ENCODE data around the gene DDX17.

The DDX17 gene

DNA sequence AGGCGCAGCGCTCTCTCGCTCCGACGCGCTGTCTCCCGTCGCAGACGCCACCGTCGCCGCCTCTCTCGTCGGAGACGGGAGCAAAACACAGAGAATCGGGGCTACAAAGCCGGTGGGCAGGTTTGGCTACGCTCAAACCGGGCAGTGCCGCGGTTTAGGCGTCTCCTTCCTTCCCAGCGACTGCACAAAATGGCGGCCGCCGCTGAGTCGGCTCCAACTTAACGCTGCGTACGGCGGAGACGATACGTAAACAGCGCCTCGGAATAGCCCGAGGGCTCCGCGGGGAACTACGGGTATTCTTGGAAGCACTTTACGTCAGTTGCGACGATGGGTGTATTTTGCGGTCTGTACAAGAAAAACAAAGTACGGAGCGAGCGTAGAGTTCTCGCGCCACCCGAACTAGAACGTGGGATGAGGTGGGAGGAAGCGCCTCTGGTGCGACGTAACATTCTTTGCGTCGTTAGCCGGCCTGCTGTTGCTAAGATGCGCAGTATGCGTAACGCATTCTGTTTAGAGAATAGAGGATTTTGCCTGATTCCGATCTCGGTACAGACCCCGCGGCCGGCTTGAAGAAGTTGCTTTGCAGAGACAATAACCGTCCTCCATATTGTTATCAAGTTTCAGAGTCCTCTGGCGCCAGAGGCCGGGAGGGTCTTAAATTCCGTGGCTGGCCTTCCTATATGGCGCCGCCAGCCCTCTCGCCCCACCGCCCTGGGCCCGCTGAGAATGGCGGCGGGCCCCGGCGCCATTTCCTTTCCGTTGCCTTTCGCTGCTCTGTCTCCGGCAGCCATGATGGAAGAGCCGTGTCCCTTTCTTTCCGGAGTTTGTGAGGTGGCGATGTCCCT, at the start of gene DDX17:
Gene DDX17 (minus strand): TSS at position 194 of the 845 bp plus-strand sequence.
- H3K27ac ChIP-seq = peak within 1 kb of the TSS; percentile 100
- TF ChIP-seq, protein P1, sequence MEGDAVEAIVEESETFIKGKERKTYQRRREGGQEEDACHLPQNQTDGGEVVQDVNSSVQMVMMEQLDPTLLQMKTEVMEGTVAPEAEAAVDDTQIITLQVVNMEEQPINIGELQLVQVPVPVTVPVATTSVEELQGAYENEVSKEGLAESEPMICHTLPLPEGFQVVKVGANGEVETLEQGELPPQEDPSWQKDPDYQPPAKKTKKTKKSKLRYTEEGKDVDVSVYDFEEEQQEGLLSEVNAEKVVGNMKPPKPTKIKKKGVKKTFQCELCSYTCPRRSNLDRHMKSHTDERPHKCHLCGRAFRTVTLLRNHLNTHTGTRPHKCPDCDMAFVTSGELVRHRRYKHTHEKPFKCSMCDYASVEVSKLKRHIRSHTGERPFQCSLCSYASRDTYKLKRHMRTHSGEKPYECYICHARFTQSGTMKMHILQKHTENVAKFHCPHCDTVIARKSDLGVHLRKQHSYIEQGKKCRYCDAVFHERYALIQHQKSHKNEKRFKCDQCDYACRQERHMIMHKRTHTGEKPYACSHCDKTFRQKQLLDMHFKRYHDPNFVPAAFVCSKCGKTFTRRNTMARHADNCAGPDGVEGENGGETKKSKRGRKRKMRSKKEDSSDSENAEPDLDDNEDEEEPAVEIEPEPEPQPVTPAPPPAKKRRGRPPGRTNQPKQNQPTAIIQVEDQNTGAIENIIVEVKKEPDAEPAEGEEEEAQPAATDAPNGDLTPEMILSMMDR (conservative IDR thresholded peaks at IDR 0.05) = no peak
- no peak for TF ChIP-seq ZFX (IDR thresholded peaks at IDR 0.05)

DNA sequence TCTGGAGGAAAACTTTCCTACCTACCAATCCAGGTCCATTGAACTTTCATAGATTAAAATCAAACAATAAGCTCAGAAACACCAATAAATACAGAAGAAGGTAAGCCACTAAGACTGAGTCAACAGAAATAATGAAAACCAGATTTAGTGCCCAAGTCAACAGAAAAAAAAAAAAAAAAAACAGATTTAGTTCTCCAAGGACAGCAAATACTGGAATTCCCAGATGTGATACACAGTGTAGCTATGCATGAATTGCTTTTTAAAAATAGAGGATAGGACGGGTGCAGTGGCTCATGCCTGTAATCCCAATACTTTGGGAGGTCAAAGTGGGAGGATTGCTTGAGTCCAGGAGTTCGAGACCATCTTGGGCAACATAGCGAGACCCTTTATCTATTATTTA, 48.2 kb upstream of the DDX17 start:
- TF ChIP-seq, protein P1 (conservative IDR thresholded peaks at IDR 0.05) = no peak
- TF ChIP-seq ZFX (IDR thresholded peaks at IDR 0.05) = no peak
- H3K27ac ChIP-seq = no peak overlapping the region

DNA sequence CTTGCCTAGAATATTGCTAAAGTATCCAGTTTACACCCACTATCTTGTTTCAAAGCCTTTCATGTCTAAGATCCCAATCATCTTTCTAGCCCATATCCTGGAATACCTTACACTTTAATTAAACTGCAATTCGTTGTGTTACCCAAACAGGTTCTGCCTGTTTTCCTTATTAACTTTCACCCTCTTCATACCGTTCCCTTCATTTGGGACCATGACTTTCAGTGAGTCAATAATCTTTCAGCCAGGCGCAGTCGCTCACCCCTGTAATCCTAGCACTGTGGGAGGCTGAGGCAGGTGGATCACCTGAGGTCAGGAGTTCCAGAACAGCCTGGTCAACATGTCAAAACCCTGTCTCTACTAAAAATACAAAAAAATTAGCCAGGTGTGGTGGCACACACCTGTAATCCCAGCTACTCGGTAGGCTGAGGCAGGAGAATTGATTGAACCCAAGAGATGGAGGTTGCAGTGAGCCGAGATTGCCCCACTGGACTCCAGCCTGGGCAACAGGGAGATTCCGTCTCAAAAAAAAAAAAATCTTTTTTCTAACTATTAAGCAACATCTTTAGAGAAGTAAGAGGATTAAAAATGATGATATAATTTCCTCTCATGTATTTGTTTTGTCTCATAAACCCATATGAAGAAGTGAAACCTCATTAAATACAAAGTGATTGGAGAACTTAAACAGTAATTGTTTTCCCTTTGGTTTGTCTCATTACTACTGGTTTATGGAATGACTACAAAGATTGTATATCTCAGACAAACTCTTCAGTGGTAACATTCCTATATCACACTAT, 43.2 kb upstream of the DDX17 start:
- TF ChIP-seq, protein P1 (conservative IDR thresholded peaks at IDR 0.05) = no peak
- TF ChIP-seq ZFX (IDR thresholded peaks at IDR 0.05) = no peak

DNA sequence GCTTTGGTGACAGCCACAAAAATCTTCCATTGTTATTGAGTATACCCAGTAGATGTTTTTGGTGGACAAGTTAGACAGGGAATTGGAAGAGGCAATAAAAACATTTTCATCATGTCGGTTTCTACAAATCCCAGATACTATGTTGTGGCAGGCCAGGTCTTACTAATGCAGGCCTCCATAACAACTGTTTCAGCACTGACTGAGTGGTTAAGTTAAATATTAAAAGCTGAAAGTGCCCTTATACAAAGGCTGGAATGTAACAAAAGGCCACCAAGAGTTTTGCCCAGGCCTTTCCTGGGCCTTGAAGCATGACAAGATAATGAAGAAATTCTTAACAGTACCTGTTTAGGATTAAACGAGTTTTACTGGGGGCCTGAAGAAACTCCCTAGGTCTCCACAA, 34.6 kb upstream of the DDX17 start:
- no peak overlapping the region for H3K27ac ChIP-seq
- no peak for TF ChIP-seq ZFX (IDR thresholded peaks at IDR 0.05)
- TF ChIP-seq, protein P1 (conservative IDR thresholded peaks at IDR 0.05) = no peak

More for the DNA sequence above, 43.2 kb upstream of the DDX17 start:
- peak overlapping the region; percentile 41 for H3K27ac ChIP-seq

DNA sequence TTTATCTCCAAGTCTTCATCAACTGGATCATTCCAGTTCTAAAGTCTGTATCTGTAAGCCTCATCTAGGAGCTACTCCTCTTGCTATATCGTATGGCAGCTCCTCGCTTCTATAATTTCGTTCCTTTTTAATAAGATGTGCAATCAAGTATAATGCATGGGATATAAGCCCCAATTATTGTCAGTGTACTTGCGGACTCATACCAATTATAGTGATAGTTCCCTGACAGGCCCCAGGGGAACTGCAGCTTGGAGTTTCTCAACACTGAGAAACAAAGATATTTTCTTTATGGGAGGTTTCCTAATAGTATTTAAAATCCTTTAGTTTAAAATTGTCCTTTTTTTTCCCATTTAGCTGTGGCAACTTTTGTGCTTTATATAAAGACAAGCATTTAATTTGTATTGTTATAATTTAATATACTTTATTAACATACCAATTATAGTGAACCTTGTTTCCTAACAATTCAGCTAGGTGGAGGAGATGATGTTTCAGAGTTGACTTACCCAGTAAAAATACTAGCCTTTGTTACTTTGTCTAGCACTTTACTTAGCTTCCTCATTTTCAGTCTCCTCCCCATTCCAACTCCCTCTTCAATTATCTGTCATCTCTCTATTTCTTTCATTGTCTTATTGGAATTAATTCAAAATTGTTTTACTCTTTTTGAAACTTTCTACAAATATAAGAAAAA, 25.3 kb upstream of the DDX17 start:
- no peak for TF ChIP-seq ZFX (IDR thresholded peaks at IDR 0.05)
- TF ChIP-seq, protein P1 (conservative IDR thresholded peaks at IDR 0.05) = no peak
- H3K27ac ChIP-seq = no peak overlapping the region

DNA sequence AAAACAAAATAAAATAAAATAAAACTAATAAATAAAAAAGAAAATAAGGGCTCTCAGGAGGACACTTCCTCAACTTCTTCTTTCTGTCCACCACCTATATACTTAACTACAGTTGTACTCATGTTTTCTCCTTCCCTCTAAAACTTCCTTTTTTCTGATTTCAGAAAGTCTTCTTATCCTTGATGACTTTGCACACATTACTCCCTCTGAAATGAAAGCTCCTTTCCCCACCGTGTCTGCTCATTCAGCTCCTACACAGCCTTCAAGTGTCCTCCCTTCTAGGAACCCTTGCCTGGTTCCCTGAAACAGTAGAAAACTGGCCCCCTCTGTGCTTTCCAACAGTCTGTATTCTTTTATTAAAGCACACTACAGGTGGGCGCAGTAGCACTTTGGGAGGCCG, 18.3 kb upstream of the DDX17 start:
- H3K27ac ChIP-seq = no peak overlapping the region
- TF ChIP-seq ZFX (IDR thresholded peaks at IDR 0.05) = no peak
- TF ChIP-seq, protein P1 (conservative IDR thresholded peaks at IDR 0.05) = no peak
